Fibroblast of skin of abdomen (primary cell): Measurements from ENCODE around the gene USP40.
A peak's percentile ranks its signal among the peaks of the same experiment; 100 is the strongest.

ENCODE experiments used
- DNase-seq: peaks from one replicate; pipeline ENCODE4 v3.0.0-alpha.2; 2013

USP40 gene

DNA sequence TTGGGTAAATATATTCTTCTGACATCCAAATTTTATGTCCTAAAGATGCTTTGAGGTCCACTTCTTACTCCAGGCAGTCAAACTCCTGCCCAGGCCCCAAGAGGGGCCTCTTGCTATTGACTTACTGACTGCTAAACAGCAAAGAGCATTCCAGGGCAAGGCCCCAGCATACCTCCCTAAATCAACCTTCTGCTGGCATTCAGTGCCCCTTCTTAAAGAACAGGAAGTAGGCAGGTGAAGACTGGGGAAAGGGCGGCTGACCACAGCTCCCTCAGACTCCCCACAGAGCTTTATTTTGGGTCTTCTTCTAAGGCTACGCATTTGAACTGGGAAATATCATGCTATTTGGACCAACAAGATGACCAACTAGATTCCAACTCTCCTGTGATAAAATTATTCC is 68.9 kb downstream of the USP40 start:
- no peak for DNase-seq

DNA sequence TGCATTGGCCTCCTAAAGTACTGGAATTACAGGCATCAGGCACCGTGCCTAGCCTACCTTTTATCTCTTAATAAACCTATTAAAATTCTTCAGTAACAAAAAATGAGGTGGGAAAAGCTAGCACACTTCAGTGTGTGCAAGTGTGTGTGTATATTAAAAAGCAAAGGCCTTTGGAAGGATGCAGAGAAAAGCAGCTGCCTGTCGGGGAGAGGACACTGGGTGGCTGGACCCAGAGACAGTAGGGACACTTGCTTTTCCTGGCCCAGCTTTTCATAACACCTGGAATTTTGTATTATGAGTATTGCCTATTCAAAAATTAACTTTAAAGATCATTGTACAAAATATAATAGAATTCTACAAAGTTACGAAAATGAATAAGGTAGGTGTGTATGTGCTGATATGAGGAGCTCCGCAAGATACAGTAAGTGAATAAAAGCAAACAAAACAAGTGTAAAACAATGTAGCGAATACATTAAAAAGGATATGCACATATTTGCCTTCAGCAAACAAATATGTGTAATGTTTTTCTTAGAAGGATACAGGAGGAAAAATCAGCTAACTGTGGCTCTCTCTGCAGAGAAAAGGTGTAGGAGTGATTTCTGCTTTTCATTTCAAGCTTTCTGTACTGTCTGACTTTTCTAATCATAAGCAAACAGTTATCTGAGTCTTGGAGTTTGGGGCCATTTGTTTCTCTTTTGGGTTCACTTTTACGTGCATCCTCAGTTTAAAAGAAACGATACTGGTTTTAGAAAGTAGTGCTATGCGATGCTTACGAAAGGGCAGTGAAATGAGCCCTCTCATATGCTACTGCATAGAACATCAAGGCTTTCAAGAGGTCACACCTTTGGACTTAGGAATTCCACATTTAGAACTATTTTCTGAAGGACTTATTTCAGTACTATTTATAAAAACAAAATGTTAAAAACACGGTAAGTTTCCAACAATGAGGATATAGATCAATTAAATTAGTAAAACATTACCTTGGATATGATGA is 70.8 kb downstream of the USP40 start:
- no peak for DNase-seq

DNA sequence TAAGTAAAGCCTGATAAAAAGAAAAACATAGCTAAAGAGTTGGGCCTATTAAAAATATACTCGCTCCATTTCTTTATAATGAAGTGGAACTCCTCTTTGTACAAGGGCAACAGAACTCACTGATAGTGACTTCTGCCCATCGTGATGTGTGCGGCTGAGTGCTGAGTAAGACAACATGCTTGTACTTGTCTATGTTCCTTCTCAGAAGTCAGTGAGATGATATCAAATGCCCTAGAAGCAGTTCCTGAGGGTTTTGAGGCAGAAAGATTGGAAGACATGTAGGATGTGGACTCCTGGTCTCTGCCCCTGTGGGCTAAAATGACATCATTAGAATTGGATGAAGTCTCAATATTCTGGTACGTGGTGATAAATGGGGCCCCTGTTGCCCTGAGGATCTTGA is 73.8 kb downstream of the USP40 start:
- no peak for DNase-seq

DNA sequence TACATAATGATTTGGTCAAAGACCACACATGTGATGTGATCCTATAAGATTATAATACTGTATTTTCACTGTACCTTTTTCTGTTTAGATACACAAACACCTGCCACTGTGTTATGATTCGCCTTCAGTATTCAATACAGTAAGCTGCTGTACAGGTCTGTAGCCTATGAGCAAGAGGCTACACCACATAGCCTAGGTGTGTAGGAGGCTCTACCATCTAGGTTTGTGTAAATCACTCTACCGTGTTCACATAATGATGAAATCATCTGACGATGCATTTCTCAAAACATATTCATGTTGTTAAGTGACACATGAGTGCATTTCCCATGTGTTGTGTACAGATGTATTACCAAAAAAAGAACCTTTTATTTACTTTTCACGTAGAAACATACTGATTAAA is 74.5 kb downstream of the USP40 start:
- no peak for DNase-seq

DNA sequence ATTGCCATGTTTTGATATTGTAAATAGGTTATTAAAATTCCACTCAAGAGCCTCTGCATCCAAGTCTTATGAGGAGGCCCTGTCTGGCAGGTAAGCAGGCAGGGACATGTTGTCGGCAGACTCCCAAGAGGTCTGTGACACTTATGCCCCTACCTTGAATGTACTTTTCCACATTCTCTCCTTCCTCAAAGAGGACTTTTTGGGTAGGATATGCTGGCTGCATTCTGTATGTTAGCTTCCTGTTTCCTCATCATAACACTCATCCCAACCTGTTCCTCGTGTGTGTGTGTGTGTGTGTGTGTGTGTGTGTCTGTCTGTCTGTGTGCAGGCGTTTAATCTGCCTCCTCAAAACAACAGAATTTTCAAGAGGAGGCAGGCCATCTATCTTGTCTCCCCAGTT is 75.3 kb downstream of the USP40 start:
- DNase-seq = no peak

DNA sequence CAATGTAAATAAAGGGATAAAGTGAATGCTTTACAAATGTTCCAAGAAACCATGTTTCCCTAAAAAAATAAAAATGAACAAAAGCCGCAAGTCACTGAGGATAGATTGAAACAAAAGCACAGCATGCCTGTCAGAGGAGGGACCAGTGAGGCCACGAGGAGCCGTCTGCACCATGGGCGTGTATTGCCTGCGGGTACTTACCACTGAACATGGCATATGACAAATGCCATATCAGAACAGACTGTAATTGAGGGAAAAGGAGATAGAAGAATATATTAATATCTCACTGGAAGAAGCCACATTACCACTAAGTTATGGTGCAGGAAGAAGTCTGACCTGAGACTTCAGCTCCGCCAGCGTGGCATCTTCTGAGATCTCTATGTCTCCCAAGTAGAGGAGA is 75.8 kb downstream of the USP40 start:
- no peak for DNase-seq

DNA sequence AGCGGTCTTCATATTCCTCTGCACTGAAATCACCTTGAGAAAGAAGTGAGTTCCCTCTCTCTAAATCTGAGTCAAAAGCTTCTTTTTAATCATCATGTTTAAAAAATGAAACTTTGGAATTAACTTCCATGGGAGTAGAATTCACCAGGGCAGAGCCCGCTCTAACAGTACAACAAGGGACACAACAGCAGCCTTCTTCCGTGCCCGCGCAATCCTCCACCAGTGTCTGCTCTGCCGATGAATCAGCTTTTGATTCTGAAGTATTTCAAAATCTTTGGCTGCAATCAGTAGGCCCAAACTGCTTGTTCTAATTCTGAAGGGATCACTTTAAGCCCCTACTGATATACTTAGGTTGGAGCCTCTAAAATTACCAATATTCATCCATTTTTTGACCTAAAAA is 76.9 kb downstream of the USP40 start:
- peak; percentile 25 for DNase-seq

DNA sequence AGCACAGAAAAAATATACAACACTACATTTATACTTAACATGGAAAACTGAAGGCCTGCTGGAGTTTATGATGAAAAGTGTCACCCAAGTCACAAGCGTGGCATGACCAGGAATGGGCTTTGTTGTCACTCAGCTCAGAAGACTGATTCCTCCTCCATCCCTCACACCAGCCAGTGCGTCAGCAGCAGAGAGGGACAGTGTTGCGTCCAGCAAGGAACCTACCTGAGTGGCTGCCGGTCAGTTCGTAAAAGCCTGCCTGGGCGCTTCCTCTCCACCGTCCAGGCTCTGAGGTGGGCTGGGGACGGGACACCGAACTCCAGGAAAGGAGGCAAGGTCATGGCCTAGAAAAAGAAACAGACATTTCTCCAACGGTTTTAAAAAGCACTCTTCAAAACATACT is 77.4 kb downstream of the USP40 start:
- DNase-seq = no peak

DNA sequence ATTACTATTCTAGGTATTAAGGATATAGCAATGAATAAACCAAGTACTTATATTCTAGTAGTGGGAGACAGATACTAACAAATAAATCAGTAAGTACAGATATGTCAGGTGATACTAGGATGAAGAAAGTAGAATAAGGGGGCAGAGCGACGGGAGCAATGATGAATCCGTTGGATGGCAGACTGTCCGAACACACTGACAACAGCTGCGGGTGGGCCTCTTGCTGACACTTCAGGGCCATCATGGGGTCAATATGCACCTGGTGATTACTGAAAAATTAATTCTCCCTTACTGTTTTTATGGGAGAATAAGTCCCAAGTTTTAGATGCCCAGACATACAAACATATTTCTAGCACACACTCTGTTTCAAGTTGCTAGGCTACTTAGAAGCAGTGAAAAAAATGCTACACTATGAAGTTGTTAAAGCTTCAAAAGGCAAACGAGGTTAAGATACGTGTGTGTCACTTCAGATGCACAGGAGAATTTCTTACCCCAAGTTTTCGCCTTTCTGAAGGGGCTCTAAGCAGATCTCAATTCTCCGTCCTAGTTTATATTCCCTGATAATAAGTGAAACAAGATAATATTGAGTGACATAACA is 78.7 kb downstream of the USP40 start:
- DNase-seq = no peak

DNA sequence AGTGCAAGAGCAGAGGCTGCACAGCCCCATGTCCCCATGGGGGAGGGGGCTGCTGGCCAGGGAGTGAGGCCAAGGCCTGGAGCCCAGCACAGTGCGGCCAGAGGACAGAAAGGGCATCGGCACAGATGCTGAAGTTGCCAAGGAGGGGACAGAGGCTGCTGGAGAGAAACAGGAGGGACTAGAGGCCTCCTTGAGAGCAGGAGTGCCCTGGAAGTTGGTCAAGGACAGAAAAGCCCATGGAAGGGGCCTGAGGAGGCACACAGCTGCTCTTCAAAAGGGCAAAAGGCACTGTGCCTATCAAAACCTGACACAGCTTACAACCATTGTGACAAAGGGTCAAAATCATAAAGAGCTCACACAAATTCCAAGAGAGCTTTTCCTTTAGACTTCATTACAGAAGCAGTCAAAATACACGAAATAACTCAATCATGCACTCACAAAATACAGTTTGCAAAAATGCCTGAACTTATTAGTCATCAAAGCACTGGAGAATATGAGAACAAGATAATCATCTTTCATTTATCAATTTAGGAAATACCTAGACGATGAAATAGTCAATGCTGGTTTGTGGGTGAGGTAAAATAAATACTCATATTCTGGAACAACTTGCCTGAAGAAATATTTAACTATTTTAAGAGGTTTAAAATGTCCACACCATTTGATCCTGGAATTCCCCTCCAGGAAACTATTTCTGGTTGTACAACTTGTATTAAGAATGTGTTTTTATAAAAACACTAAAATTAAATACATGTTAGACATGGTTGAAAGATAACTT is 79.6 kb downstream of the USP40 start:
- peak; percentile 91 for DNase-seq

DNA sequence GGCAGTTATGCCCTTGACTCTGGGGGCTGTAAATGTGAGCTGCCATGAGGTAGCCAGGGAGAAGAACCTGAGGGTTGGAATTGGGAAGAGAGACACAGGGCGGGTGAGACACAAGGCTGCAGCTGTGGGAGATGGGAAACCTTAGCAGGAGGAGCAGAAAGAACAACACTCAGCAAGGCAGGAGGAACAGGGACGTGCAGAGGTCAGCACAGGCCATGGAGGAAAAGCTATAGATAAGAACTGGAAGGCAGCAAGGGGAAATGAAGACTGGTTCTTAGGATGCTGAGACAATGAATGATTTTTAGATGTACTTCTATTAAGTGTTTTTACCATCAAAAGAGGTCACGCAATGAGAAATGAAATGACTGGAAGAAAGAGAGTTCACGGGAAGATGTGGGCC is 80.2 kb downstream of the USP40 start:
- DNase-seq = no peak

DNA sequence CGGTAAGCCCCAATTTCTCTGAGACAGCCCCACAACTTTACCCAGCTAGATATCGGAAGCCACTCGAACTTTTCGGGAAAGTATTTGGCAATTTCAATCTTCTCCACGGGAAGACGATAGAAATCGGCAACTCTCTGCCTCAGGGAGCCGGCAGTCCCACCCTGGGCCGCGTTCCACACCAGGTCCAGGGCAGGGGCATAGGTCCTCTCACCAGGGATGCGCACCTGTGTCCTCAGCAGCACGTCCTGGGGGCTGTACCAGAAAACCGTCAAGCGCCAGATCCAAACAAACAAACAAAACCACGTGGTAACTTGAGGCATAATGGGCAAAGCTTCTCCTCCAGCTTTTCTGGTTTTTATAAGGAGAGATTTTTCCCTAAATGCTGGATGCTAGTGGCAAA is 80.9 kb downstream of the USP40 start:
- DNase-seq = no peak

DNA sequence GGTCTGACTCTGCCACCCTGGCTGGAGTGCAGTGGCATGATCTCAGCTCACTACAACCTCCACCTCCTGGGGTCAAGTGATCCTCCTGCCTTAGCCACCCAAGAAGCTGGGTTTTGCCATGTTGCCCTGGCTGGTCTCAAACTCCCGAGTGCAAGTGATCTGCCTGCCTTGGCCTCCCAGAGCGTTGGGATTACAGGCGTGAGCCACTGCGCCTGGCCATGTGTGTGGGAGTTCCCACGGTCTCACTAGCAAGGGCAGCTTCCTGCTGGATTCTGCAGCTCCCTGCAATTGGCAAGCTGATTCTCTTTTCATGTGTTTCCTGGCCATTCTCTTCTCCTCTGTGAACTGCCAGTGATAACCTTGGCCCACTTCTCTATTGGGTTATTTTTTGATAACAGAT is 84.0 kb downstream of the USP40 start:
- DNase-seq = no peak

DNA sequence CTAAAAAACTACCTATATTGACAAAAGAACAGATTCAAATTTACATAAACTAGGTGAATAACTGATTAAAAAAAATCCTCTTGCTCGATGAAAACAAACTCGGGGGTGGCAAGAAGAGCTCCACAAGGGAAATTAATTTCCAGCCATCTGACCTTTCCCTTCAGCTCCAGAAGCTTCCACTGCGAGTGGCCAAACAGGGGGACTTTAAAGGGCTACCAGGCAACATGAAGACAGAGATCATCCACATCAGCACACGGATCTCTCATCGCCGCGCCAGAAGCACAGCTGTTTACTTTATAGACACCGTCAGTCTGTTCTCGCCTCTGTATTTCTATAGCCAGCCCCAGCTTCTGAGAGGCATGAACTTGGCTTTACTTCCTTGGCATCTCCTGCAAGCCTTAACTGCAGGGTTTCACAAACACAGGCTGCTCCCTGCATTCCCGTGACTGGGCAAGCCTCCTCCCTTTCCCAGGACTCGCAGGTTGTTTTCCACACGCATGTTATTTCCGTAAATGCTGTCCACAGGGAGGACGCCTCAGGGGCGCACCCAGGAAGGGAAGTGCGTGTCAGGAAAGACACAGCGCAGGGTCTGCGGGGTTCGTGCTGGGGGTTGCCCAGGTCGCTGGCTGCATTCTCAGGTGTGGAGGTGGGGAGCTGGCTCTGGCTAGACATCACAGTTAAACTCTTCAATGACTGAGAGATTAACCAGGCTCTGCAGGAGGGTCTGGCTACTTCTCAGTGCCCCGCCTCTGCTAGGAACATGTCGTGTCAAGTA is 85.0 kb downstream of the USP40 start:
- no peak for DNase-seq

DNA sequence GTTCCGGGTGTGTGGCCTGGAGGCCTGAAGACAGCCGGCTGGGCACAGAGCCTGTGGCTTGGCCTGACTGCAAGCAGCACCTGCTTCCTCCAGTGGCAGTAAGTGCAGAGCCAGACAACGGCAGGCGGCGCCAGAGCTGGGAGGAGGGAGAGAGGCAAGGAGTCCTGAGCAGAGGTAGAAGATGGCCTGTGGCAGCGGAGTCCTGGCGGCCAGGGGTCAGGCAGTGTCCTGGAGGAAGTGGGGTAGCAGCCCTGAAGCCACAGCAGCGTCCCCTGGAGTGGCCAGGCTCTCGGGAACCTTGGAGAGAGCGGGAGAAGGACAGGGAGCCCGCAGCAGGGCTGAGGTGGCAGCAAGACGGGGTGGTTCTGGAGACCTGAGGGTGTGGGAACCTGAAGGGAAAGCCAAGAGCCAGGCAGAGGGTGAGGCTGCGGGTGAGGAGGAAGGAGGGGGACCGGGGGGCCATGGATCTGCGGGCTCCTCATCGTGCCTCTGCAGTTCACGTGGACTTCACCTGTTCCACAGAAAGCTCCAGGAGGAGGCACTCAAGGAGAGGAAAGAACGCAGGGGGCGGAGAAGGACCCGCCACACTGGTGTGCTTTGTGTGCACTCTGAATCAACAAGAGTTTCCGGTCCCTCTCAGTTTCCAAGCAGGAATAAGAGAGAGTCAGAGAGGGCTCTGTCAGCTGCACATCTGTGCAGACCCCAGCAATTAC is 85.9 kb downstream of the USP40 start:
- DNase-seq = no peak

DNA sequence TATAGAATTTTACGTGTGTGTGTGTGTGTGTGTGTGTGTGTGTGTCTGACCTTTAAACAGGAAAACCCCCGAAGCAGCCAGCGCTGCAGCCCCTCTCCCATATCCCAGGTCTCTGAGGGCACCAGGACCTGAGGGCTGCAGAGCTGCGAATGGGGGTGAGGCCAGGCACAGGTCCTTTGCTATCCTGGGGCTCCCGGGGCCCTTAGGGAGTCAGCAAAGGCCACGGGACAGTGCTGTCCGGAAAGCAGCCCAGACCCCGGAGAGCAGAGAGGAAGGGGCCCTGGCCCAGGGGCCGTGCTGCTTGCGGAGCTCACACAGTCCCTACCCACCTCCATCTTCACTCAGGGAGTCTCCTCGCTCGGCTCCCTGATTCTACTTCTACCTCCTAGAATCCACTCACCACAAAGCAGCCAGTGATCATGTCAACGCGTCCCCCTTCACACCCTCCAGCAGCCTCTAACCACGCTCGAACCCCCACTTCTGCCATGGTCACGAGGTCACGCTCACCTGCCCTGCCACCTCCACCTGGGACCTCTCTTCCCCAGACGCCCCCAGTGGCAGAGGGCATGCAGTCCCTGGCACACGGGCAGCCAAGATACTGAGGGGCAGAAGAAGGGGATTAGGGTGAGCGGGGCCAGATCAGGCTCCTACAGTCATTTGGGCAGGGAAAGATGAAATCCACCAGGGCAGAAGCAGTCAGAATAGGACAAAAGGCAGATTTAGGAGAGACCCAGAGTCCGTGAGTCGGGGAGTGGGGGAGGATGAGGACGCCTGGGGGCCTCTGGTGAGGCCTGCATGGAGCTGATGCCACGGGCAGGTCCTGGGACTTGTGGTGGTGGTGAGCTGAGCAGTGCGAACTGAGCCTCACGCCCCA is 86.7 kb downstream of the USP40 start:
- no peak for DNase-seq

DNA sequence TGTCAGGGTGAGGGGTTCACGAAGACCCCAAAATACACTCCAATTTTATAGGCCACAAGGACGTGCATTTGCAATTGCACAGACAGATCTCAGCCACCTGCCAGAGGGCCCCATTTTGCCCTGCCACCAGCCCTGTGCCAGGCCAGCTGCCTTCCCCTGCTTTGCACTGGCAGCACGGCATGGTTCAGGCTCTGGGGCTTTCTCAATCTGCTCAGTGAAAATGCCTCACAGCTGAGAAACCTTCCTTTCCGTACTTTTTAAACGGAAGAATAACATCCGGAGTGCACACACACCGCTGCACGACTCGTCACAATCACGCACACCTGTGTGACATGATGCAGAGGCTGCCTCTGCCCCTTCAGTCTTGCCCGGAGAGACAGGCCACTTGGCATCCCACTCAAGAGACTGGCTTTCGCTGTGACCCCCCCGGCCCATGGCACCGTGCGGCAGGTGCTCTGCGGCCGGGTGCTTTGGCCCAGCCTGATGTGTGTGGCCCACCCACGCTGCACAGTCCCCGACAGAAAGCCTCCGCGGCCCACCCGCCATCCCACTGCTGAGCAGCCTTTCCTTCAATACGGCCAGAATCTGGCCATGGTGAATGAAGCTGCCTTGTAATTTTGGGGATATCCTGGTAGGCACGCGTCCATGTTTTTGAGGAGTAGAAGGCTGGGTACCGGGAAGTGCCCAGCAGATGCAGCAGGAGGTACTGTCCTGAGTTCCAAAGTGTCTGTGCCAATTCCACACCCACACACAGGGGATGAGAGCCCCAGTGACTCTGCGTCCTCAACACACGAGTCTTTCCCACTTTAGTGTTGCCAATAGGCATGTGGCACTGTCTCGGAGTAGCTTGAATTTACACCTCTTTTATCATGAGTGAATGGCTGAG is 88.8 kb downstream of the USP40 start:
- no peak for DNase-seq

DNA sequence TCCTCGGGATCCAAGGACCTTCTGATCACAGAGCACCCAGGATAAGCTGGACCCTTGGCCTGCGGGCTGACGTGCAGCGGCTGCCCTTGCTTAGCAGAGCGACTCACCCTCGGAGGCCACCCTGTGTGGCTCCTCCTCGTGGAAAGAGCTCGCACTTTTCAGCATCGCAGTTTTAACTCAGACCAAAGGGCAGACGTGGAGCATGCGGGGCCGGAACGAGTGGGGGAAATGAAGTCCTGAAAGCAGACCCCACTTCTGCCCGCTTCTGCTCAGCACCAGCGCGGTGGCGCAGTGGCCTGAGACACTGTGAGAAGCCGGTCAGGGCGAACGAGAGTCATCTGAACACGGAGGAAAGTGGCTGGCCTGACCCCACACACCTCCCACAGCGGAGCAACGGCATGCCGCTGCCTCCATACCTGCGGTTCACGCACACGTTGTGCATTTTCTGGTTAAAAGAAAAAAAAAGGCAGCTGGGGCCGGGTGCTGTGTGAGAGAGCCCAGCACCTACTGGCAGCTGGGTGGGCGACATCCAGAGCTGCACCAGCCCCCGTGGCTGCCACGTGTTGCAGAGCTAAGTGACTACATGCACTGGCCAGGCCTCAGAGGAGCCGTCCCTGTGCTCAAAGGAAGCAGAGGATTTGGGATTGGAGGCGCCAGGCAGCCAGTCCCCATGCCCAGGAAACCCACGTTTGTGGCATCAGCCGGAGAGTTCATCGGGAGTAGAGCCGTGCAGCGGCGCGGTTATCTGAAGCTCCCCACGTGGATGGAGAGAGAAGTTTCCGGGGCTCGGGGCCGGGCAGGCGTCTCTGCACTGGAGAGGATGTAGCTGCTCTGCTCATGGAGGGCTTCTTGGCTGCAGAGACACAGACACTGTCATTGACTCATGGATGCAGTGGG is 89.7 kb downstream of the USP40 start:
- no peak for DNase-seq

DNA sequence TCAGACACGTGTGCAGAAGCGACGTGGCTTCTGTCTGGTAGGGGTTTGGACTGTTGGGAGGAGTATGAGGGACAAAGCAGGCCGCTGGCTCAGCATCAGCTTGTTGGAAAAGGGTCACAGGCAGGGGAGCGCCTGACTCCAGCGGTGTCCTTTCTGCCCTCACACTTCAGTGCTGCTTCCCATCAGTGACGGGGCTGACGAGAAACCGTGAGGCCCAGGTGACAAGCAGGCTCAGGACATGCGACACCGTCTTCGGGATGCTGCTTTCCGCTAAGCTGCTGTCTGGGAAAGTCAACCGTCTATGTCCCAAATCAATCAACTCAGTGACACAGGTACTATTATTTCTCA is 90.5 kb downstream of the USP40 start:
- DNase-seq = no peak
